Astrocyte of the spinal cord (primary cell): ENCODE results near the gene PARD3B.

Source experiments
- DNase-seq: peaks from one replicate; pipeline ENCODE4 v3.0.0; 2011; ENCODE audit warnings: low read depth, low spot score
- H3K4me3 ChIP-seq: 2 replicates; pipeline ENCODE4 v1.5.1; 2011; ENCODE audit warnings: low read depth, mild to moderate bottlenecking, low read length, moderate library complexity
- in situ Hi-C: cut with HindIII; loops from 2 replicates; pipeline ENCODE4 v1.10.0; 2017; ENCODE audit warnings: low sequenced_read_pairs
- TF ChIP-seq, protein P1 (sequence below): IDR thresholded peaks from 2 replicates; pipeline ENCODE4 v1.5.1; 2012; ENCODE audit warnings: low read depth, mild to moderate bottlenecking, low read length, inconsistent platforms

PARD3B gene

DNA sequence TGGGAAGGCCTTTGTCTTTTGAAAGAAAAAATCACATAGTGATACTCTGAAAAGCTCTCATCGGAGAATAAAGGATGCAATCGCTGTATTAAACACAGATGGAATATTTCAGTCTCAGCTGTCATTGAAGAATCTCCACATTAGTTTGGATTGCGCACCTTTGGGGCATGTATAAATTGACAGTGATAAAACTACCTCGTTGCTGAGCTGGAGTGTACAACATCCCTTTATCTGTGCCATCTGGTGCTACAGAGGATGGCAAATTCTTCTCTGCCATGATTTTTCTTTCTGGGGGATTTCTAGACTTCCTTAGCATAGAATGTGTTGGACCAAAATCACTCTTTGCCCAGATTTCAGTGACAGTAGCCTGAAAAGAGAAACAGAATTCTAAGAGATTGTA is 185.3 kb downstream of the PARD3B start:
- H3K4me3 ChIP-seq = no peak overlapping the region
- DNase-seq = no peak
- in situ Hi-C loops = no loop called here
- TF ChIP-seq, protein P1, sequence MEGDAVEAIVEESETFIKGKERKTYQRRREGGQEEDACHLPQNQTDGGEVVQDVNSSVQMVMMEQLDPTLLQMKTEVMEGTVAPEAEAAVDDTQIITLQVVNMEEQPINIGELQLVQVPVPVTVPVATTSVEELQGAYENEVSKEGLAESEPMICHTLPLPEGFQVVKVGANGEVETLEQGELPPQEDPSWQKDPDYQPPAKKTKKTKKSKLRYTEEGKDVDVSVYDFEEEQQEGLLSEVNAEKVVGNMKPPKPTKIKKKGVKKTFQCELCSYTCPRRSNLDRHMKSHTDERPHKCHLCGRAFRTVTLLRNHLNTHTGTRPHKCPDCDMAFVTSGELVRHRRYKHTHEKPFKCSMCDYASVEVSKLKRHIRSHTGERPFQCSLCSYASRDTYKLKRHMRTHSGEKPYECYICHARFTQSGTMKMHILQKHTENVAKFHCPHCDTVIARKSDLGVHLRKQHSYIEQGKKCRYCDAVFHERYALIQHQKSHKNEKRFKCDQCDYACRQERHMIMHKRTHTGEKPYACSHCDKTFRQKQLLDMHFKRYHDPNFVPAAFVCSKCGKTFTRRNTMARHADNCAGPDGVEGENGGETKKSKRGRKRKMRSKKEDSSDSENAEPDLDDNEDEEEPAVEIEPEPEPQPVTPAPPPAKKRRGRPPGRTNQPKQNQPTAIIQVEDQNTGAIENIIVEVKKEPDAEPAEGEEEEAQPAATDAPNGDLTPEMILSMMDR = no peak

DNA sequence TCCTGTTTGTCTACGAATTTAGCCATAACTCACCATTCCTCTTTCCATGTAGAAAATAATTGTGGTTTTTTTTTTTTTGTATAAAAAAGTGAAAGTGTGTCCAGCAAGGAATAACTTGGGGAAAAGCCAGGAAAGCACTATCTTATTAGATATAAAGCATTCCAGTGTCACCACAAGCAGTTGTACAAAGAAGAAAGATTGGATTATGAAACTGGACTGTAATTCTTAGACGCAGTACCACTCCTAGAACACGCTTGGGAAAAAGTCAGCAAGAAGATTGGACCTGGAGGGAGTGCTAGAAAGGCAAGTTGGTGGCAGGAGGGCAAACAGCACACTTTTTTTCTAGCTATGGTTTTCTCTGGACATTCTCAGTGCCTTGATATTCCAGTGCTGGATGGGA is 186.7 kb downstream of the PARD3B start:
- in situ Hi-C loops = no loop called here
- TF ChIP-seq, protein P1 = no peak
- peak; percentile 37 for DNase-seq
- no peak overlapping the region for H3K4me3 ChIP-seq

DNA sequence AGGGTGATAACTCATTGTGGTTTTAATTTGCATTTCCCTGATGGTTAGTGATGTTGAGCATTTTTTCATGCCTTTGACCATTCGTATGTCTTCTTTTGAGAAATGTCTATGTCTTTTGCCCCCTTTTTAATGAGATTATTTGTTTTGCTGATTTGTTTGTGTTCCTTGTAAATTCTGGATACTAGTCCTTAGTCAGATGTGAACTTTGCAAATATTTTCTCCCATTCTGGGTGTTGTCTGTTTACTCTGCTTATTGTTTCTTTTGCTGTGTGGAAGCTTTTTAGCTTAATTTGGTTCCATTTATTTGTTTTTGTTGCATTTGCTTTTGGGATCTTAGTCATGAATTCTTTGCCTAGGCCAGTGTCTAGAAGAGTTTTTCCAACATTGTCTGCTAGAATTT is 192.0 kb downstream of the PARD3B start:
- TF ChIP-seq, protein P1 = no peak
- no peak for DNase-seq
- H3K4me3 ChIP-seq = no peak overlapping the region
- in situ Hi-C loops = no loop called here

DNA sequence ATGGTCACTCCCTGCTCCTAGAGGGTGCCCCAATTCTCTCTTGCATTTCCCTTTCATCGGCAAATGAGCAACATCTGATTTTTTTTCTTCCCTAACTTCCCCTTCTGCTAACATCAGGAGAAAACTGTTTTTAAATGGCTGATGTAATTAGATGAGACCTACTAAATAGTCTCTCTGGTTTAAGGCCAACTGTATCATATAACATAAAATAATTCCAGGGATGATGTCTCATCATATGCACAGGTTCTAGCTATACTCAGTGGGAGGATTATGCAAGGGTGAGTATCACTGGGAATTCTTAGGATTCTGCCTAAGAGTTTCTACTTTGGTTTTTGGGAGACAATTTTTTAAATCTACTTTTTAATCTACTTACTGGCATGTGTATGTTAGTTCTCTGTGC is 193.4 kb downstream of the PARD3B start:
- TF ChIP-seq, protein P1 = no peak
- in situ Hi-C loops = no loop called here
- H3K4me3 ChIP-seq = no peak overlapping the region
- no peak for DNase-seq

GRCh38 chr2:204743393-204743960 is 198.2 kb downstream of the PARD3B start:
- TF ChIP-seq, protein P1 = no peak
- no peak overlapping the region for H3K4me3 ChIP-seq
- in situ Hi-C loops = no loop called here
- no peak for DNase-seq

- H3K4me3 ChIP-seq = no peak overlapping the region
- in situ Hi-C loops = no loop called here
- no peak for DNase-seq
- TF ChIP-seq, protein P1 = no peak
Observed at GRCh38 chr2:204744506-204744905, 199.2 kb downstream of the PARD3B start.

- in situ Hi-C loops = no loop called here
- no peak for DNase-seq
- TF ChIP-seq, protein P1 = no peak
- no peak overlapping the region for H3K4me3 ChIP-seq
Observed at GRCh38 chr2:204748286-204748685, 203.0 kb downstream of the PARD3B start.
